A549 (cell line): ENCODE results near the gene ABCB4. TPM values are rescaled to one million over a fixed set of nuclear protein-coding genes. Genes with fewer than 3 reads are reported as not detected.

ENCODE experiments used
- ATAC-seq, 2 experiments: fragments of 200-7000 bp in 1 of 2; fragments of >200 bp in 1 of 2; cut with Nextera tagmentation in 1 of 2; cut with Tn5 transposase in 1 of 2; 3 replicates each; pipeline versions ENCODE4 v1.8.0 to v1.9.1; 2018 to 2020; ENCODE audit warnings: mild to moderate bottlenecking in 1 of 2, moderate library complexity in 1 of 2
- CTCF ChIA-PET: fragments of 300-600 bp; sonication (Branson Sonifier 250); formaldehyde crosslinking; extraction: SDS; loops from one replicate; lab custom pipeline; 2021; ENCODE audit warnings: antibody characterized with exemption, inconsistent platforms; lab: Yijun Ruan, JAX
- POLR2A ChIA-PET: fragments of 350-600 bp; formaldehyde crosslinking; extraction: SDS; loops from one replicate; lab custom pipeline; 2021; ENCODE audit warnings: antibody characterized with exemption, inconsistent platforms; lab: Yijun Ruan, JAX
- DNase-seq, 2 experiments: peaks; one replicate each; pipeline versions ENCODE4 v3.0.0 to v3.0.0-alpha.2; 2011 to 2016; ENCODE audit warnings: low read depth in 1 of 2, low spot score in 1 of 2
- FAIRE-seq: peaks from 2 replicates; lab custom pipeline; 2011; peaks lifted over from hg19 to GRCh38; lab: Jason Lieb, UNC
- H3K27ac ChIP-seq, 2 experiments: fragments of >200 bp; sonication (Bioruptor Twin); formaldehyde crosslinking; 3 replicates each; pipeline ENCODE4 v1.5.1; 2016 to 2017
- H3K4me1 ChIP-seq: fragments of >200 bp; sonication (Bioruptor Twin); formaldehyde crosslinking; 3 replicates; pipeline ENCODE4 v1.6.1; 2016
- H3K4me2 ChIP-seq: fragments of >200 bp; sonication (Bioruptor Twin); formaldehyde crosslinking; 3 replicates; pipeline ENCODE4 v1.6.1; 2016
- H3K4me3 ChIP-seq: fragments of >200 bp; sonication (Bioruptor Twin); formaldehyde crosslinking; 3 replicates; pipeline ENCODE4 v1.5.1; 2016
- H3K9me3 ChIP-seq: fragments of >200 bp; sonication (Bioruptor Twin); formaldehyde crosslinking; 3 replicates; pipeline ENCODE4 v1.6.1; 2016
- ATOH8 ChIP-seq: fragments of 250-450 bp; sonication (Bioruptor Pico); IDR thresholded peaks from 2 replicates; pipeline ENCODE4 v1.5.0; 2020; ENCODE audit warnings: low read depth, mild to moderate bottlenecking, moderate library complexity
- BCL3 ChIP-seq: fragments of >200 bp; sonication (Bioruptor Twin); formaldehyde crosslinking; IDR thresholded peaks from 3 replicates; pipeline ENCODE4 v1.6.1; 2016
- BHLHE40 ChIP-seq: IDR thresholded peaks from 2 replicates; pipeline ENCODE4 v1.6.1; 2012; ENCODE audit warnings: low read depth, low read length, inconsistent platforms
- CHD2 ChIP-seq: fragments of 150-350 bp; IDR thresholded peaks from 2 replicates; pipeline ENCODE4 v1.6.1; 2014; ENCODE audit warnings: low read length; ENCODE audit not compliant: partially characterized antibody
- CHD4 ChIP-seq: fragments of 200-600 bp; sonication (generic); IDR thresholded peaks from 2 replicates; pipeline ENCODE4 v1.6.1; 2016; ENCODE audit warnings: antibody characterized with exemption, mild to moderate bottlenecking, borderline replicate concordance
- E2F6 ChIP-seq: IDR thresholded peaks from 2 replicates; pipeline ENCODE4 v1.6.1; 2012; ENCODE audit warnings: low read depth, borderline replicate concordance
- ELK1 ChIP-seq: fragments of 150-350 bp; IDR thresholded peaks from 2 replicates; pipeline ENCODE4 v1.6.1; 2014; ENCODE audit warnings: low read depth, mild to moderate bottlenecking, low read length
- ESRRA ChIP-seq: fragments of 150-350 bp; IDR thresholded peaks from 2 replicates; pipeline ENCODE4 v1.6.1; 2014; ENCODE audit warnings: mild to moderate bottlenecking, low read length, borderline replicate concordance
- HES2 ChIP-seq: fragments of >200 bp; sonication (Bioruptor Twin); formaldehyde crosslinking; IDR thresholded peaks from 2 replicates; pipeline ENCODE4 v1.6.1; 2016
- HOXB5 ChIP-seq: fragments of 250-450 bp; sonication (Bioruptor Pico); IDR thresholded peaks from 2 replicates; pipeline ENCODE4 v1.5.0; 2020; ENCODE audit warnings: mild to moderate bottlenecking, moderate library complexity
- JUN ChIP-seq, 2 experiments: fragments of >200 bp; sonication (Bioruptor Twin); formaldehyde crosslinking; IDR thresholded peaks; 2 replicates in 1 of 2; 3 replicates in 1 of 2; pipeline ENCODE4 v1.6.1; 2016 to 2017
- JUNB ChIP-seq: fragments of >200 bp; sonication (Bioruptor Twin); formaldehyde crosslinking; IDR thresholded peaks from 2 replicates; pipeline ENCODE4 v1.6.1; 2016
- KDM5A ChIP-seq: fragments of 200-600 bp; sonication (generic); IDR thresholded peaks from 2 replicates; pipeline ENCODE4 v1.6.1; 2016; ENCODE audit warnings: antibody characterized with exemption, mild to moderate bottlenecking
- MAX ChIP-seq: IDR thresholded peaks from 2 replicates; pipeline ENCODE4 v1.6.1; 2012
- MYC ChIP-seq: IDR thresholded peaks from 2 replicates; pipeline ENCODE4 v1.6.1; 2012; ENCODE audit warnings: mild to moderate bottlenecking, inconsistent platforms, low read length, improper control_type of control experiment, borderline replicate concordance
- RCOR1 ChIP-seq: fragments of 150-350 bp; IDR thresholded peaks from 2 replicates; pipeline ENCODE4 v1.6.1; 2014; ENCODE audit warnings: antibody characterized with exemption, low read length, low read depth
- RNF2 ChIP-seq: fragments of 200-600 bp; sonication (generic); IDR thresholded peaks from 2 replicates; pipeline ENCODE4 v1.6.1; 2016; ENCODE audit warnings: low read depth, mild to moderate bottlenecking, antibody characterized with exemption, moderate library complexity, borderline replicate concordance
- SMC3 ChIP-seq: fragments of >200 bp; sonication (Bioruptor Twin); formaldehyde crosslinking; IDR thresholded peaks from 3 replicates; pipeline ENCODE4 v1.6.1; 2018; ENCODE audit warnings: inconsistent platforms
- USF2 ChIP-seq: fragments of 450-650 bp; IDR thresholded peaks from 2 replicates; pipeline ENCODE4 v1.6.1; 2014; ENCODE audit warnings: antibody characterized with exemption
- ZC3H11A ChIP-seq: fragments of 450-650 bp; IDR thresholded peaks from 2 replicates; pipeline ENCODE4 v1.6.1; 2014; ENCODE audit warnings: antibody characterized with exemption, mild to moderate bottlenecking
- WGBS: methylation state at CpG from one replicate; pipeline ENCODE4 v1.1.6; 2017; ENCODE audit errors: missing lambda C conversion rate; 5-methylcytosine and 5-hydroxymethylcytosine counted together
- polyA plus RNA-seq, 4 experiments: library from polyadenylated mRNA; depleted of rRNA in 3 of 4; stranded (reverse); fragments of >200 nt; fragmentation: RNase III in 1 of 4; extraction: RNeasy Plus Mini Kit Qiagen cat#74134 plus additional on column Dnase treatment in 1 of 4; gene quantifications; 2 replicates in 3 of 4; 3 replicates in 1 of 4; pipeline ENCODE4 v1.2.3, GENCODE V29; 2011 to 2017

ABCB4 gene
- polyA plus RNA-seq, 2 of the 4 experiments (the other 2 are of a cell fraction), result 0.12 TPM; not detected in 1

GRCh38 chr7:87364246-87364645, 111.2 kb downstream of the ABCB4 start:
- POLR2A ChIA-PET, result no interaction called here
- no peak for DNase-seq
- H3K4me1 ChIP-seq, result no peaks in the 10 kb centered on the region
- H3K4me3 ChIP-seq, result no peak overlapping the region
- no peak overlapping the region for H3K4me2 ChIP-seq
- no peaks in the 10 kb centered on the region for H3K9me3 ChIP-seq
- CTCF ChIA-PET, result no interaction called here
- TF ChIP-seq MAX, result no peak
- no peak for TF ChIP-seq HOXB5
- TF ChIP-seq USF2, result no peak
- TF ChIP-seq ZC3H11A, result no peak
- TF ChIP-seq RCOR1, result no peak
- no peak for TF ChIP-seq KDM5A
- no peak for TF ChIP-seq BCL3
- TF ChIP-seq MYC, result no peak
- TF ChIP-seq E2F6, result no peak
- no peak for TF ChIP-seq JUNB
- TF ChIP-seq JUN (IDR thresholded peaks at IDR 0.05), result no peak
- no peak for TF ChIP-seq ATOH8
- TF ChIP-seq RNF2, result no peak
- TF ChIP-seq CHD4, result no peak
- no peak for TF ChIP-seq ESRRA
- H3K27ac ChIP-seq, result no peak overlapping the region
- FAIRE-seq, result no peak
- ATAC-seq, result no peak

- 97% methylated on average over 1 of the region's 1 CpG for WGBS
- POLR2A ChIA-PET, result no interaction called here
- Histone ChIP-seq H3K4me2 (no peak overlapping the region), H3K27ac (no peak overlapping the region), H3K9me3 (no peaks in the 10 kb centered on the region), H3K4me3 (no peak overlapping the region), H3K4me1 (no peaks in the 10 kb centered on the region)
- DNase-seq (no peak), FAIRE-seq (no peak), ATAC-seq (no peak)
- TF ChIP-seq JUN (IDR thresholded peaks at IDR 0.05), result no peak
- TF ChIP-seq BHLHE40, result no peak
- no peak for TF ChIP-seq BCL3
- no peak for TF ChIP-seq HES2
- TF ChIP-seq SMC3, result no peak
- CTCF ChIA-PET, result interaction anchor here (0.9 kb wide), 1 partner anchor 11 kb away, joined by 3 read pairs; no protein-coding TSS in a partner anchor
Observed at GRCh38 chr7:87363342-87363741, 112.1 kb downstream of the ABCB4 start.

- Histone ChIP-seq H3K27ac (no peak overlapping the region), H3K9me3 (no peaks in the 10 kb centered on the region), H3K4me1 (no peaks in the 10 kb centered on the region), H3K4me3 (no peak overlapping the region), H3K4me2 (no peak overlapping the region)
- TF ChIP-seq E2F6 (no peak), CHD2 (no peak), BHLHE40 (no peak), ELK1 (no peak)
- POLR2A ChIA-PET, result no interaction called here
- FAIRE-seq (no peak), DNase-seq (no peak), ATAC-seq (no peak)
- 94% methylated on average over 2 of the region's 2 CpGs for WGBS
- CTCF ChIA-PET, result interaction anchor here (0.5 to 1.1 kb wide), 4 partner anchors 38 to 398 kb away, joined by 3 to 4 read pairs (median 4); no protein-coding TSS in a partner anchor
Observed at GRCh38 chr7:87361320-87361719, 114.2 kb downstream of the ABCB4 start.
